Neutrophil (primary cell): ENCODE measurements around the gene IRS2.

ENCODE experiments used
- H3K27ac ChIP-seq: fragments of 200-600 bp; sonication (generic); 2 replicates; pipeline ENCODE4 v1.5.1; 2016; ENCODE audit warnings: mild to moderate bottlenecking, moderate library complexity
- H3K27me3 ChIP-seq: fragments of 200-600 bp; sonication (generic); 2 replicates; pipeline ENCODE4 v1.6.0; 2016; ENCODE audit warnings: mild to moderate bottlenecking
- H3K36me3 ChIP-seq: fragments of 200-600 bp; sonication (generic); 2 replicates; pipeline ENCODE4 v1.5.1; 2017
- H3K4me1 ChIP-seq, 2 experiments: fragments of 200-600 bp in 1 of 2; sonication (generic) in 1 of 2; 1 replicate in 1 of 2; 2 replicates in 1 of 2; pipeline versions ENCODE4 v1.5.1 to v1.6.1; 2013 to 2016; ENCODE audit warnings: low read depth in 1 of 2, low read length in 1 of 2, mild to moderate bottlenecking in 1 of 2, moderate library complexity in 1 of 2; ENCODE audit not compliant: control insufficient read depth in 1 of 2, insufficient read depth in 1 of 2
- H3K4me3 ChIP-seq, 2 experiments: fragments of 200-600 bp in 1 of 2; sonication (generic) in 1 of 2; 1 replicate in 1 of 2; 2 replicates in 1 of 2; pipeline ENCODE4 v1.5.1; 2013 to 2016; ENCODE audit warnings: low read depth in 1 of 2, low read length in 1 of 2, mild to moderate bottlenecking in 1 of 2, moderate library complexity in 1 of 2
- H3K9me3 ChIP-seq: fragments of 200-600 bp; sonication (generic); 2 replicates; pipeline ENCODE4 v1.5.1; 2016
- CTCF ChIP-seq: fragments of 200-600 bp; sonication (generic); IDR thresholded peaks from 2 replicates; pipeline ENCODE4 v1.5.1; 2016; ENCODE audit warnings: antibody characterized with exemption

IRS2 gene

GRCh38 chr13:109750221-109750775, 36.1 kb downstream of the IRS2 start:
- H3K4me3 ChIP-seq, result no peak overlapping the region
- peaks cover 34% of the 10 kb centered on the region for H3K36me3 ChIP-seq
- H3K27me3 ChIP-seq, result no peaks in the 10 kb centered on the region
- H3K27ac ChIP-seq, result no peak overlapping the region
- TF ChIP-seq CTCF, result no peak
- no peaks in the 10 kb centered on the region for H3K9me3 ChIP-seq
- no peaks in the 10 kb centered on the region for H3K4me1 ChIP-seq

GRCh38 chr13:109749365-109749764, 37.0 kb downstream of the IRS2 start:
- no peak overlapping the region for H3K27ac ChIP-seq
- H3K4me3 ChIP-seq, result no peak overlapping the region
- H3K27me3 ChIP-seq, result peaks cover 2% of the 10 kb centered on the region
- no peaks in the 10 kb centered on the region for H3K9me3 ChIP-seq
- H3K4me1 ChIP-seq, result no peaks in the 10 kb centered on the region
- no peak for TF ChIP-seq CTCF
- H3K36me3 ChIP-seq, result peaks cover 25% of the 10 kb centered on the region

GRCh38 chr13:109748677-109749076, 37.7 kb downstream of the IRS2 start:
- H3K36me3 ChIP-seq, result peaks cover 18% of the 10 kb centered on the region
- H3K9me3 ChIP-seq, result no peaks in the 10 kb centered on the region
- no peak overlapping the region for H3K27ac ChIP-seq
- H3K4me3 ChIP-seq, result no peak overlapping the region
- H3K27me3 ChIP-seq, result peaks cover 9% of the 10 kb centered on the region
- no peaks in the 10 kb centered on the region for H3K4me1 ChIP-seq
- TF ChIP-seq CTCF, result no peak

GRCh38 chr13:109747524-109747923, 38.9 kb downstream of the IRS2 start:
- H3K27ac ChIP-seq, result no peak overlapping the region
- H3K27me3 ChIP-seq, result peaks cover 17% of the 10 kb centered on the region
- TF ChIP-seq CTCF, result no peak
- H3K4me1 ChIP-seq, result no peaks in the 10 kb centered on the region
- H3K4me3 ChIP-seq, result no peak overlapping the region
- H3K36me3 ChIP-seq, result peaks cover 8% of the 10 kb centered on the region
- H3K9me3 ChIP-seq, result no peaks in the 10 kb centered on the region

GRCh38 chr13:109746364-109746763, 40.0 kb downstream of the IRS2 start:
- H3K27me3 ChIP-seq, result peaks cover 17% of the 10 kb centered on the region
- no peak overlapping the region for H3K27ac ChIP-seq
- H3K36me3 ChIP-seq, result no peaks in the 10 kb centered on the region
- H3K4me3 ChIP-seq, result no peak overlapping the region
- no peaks in the 10 kb centered on the region for H3K9me3 ChIP-seq
- no peaks in the 10 kb centered on the region for H3K4me1 ChIP-seq
- TF ChIP-seq CTCF, result no peak

- Histone ChIP-seq H3K4me1 (no peaks in the 10 kb centered on the region), H3K27ac (no peak overlapping the region), H3K36me3 (no peaks in the 10 kb centered on the region), H3K4me3 (no peak overlapping the region), H3K27me3 (peaks cover 17% of the 10 kb centered on the region), H3K9me3 (no peaks in the 10 kb centered on the region)
- TF ChIP-seq CTCF, result no peak
These were observed 40.7 kb downstream of the IRS2 start for GRCh38 chr13:109745702-109746101.
